HG03565 (cell line): ENCODE data around the gene TMEFF2.

Experiments
- ATAC-seq: cut with Tn5 transposase; IDR thresholded peaks from one replicate; pipeline ENCODE4 v1.9.1; 2021; ENCODE audit warnings: mild to moderate bottlenecking, moderate library complexity; ENCODE audit not compliant: unreplicated experiment

TMEFF2 gene

DNA sequence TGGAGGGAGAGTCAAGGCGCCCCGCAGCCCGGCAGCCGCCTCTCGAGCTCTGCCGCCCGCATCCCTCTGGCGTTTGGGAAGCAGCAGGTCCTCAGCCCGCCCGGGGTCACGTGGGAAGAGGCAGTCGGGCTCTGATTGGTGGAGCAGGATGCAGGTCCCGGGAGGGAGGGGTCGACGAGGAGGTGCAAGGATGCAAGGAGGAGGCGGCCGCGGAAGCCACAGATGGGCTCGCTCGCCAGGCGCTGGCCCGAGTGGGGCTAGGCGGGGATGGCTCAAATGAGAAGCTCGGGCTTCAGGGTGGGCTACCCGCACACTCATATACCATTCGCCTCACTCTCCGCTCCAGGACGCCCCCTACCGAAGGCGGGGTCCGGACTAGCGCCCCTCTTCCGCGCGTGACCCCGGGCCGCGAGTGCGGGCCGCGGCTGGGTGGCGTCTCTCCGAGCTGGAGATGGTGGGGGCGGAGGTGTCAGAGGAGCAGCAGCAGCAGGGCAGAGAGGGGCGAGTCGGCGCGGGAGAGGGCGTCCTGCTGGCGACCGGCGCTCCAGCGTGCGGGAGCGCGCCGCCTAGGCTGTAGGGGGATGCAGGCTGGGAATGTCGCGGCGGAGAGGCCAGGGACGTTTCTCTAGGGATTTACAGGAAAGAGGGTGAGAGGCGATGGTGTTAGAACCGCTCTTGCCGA lies at the start of gene TMEFF2:
TSS of gene TMEFF2 (minus strand) at position 68 of the 682 bp plus-strand sequence. CDS start 409 bp downstream, outside the sequence.
- peak; percentile 48 for ATAC-seq

DNA sequence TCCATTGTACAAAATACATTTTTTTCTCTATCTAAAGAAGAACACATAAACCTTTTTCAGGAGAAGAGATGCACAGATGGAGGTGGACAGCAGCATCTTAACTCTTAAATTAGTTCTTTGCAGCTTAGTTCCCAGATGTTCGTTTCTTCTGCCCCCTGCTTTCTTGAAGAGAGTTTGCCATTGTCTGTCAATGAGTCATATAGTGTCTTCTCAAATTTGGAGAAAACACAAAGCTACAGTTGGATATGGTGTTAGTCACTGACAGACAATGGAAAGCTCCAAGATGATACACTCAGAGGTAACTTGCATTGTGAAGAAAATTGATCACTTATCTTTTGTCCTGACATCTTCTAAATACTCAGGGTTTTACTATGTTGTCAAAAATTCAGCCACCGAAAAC lies 48.8 kb upstream of the TMEFF2 start:
- no peak for ATAC-seq

- ATAC-seq = no peak
Measured at GRCh38 chr2:192236136-192236535, 41.4 kb upstream of the TMEFF2 start.

DNA sequence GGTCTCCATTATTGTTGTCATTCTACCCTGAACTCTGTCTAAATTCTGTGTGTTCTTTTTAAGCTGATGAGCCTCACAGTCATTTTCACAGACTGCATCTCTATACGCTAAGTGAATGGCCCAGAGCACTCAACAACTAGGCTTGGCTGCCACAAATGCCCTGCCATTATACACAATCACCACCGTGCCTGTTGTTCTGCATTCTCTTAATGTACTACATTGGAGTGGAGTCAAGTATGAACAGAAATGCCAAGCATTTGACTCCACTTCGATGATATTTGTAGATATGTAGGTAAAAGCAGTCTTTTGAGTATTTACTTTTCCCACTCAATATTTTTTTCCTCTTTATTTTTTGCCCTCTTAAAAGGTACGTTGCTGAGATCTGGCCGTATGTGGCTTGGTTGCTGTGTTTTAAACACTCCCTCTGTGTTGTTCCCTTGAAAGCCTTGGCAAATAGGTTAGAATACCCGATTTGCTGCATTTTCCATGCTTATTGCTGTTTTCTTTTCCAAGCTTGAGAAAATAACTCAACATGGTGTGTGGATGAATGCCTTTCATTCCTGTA lies 36.2 kb upstream of the TMEFF2 start:
- no peak for ATAC-seq

DNA sequence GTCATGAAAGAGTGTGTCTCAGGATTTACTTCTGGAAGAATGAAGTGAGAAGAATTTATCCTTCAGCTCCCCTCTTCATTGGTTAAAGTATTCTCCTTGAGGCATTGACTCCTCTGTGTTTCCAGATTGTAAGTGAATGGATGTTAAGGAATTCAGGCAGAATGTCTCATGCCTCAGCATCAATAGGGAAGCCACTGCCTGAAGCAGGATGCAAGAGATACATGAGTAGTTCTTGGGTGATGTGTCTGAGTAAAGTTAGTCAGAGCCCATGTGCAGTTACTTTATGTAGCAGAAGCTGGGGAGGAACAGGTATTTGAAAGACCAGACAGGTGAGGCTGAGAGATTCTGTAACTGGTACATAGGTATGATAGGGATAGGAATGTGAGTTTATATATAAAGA lies 34.0 kb upstream of the TMEFF2 start:
- ATAC-seq = no peak

DNA sequence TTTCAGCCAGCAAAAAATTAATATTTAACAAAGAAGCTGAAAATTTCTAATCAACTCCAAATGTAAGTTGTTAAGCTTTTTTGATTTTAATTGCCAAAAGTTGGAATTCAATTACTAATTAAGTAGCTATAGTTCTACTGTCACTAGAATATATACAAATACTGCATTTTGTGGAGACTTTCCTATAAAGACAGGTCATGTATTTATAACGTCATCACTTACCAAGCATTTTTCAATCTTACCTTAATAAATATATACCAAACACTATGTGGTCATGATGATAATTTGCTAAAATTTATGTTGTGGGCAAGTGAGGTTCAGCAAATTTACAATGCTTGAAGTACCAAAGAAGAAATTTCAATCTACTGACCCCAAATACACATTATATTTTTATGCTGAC lies 24.2 kb upstream of the TMEFF2 start:
- no peak for ATAC-seq

DNA sequence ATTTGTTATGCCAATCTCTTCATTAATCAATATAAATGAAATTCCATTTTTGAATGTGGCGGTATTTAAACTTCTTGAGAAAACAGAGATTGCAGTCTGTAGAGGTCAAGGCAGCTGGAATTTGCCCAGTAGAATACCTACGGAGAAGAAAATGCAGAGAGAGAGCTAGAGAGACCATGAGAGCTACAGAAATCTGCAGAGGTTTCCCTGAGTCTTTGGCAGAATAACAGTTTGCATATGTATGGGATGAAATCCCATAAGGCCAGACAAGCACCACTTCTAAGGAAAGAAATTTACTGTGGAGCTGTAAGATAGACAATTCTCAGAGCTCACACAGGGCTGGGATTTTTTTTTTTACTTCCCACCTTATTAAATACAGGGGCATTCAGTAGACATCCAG lies 23.6 kb upstream of the TMEFF2 start:
- no peak for ATAC-seq

- ATAC-seq = no peak
Measured at GRCh38 chr2:192216336-192216735, 21.6 kb upstream of the TMEFF2 start.

GRCh38 chr2:192215096-192215877 lies 20.6 kb upstream of the TMEFF2 start:
- no peak for ATAC-seq

DNA sequence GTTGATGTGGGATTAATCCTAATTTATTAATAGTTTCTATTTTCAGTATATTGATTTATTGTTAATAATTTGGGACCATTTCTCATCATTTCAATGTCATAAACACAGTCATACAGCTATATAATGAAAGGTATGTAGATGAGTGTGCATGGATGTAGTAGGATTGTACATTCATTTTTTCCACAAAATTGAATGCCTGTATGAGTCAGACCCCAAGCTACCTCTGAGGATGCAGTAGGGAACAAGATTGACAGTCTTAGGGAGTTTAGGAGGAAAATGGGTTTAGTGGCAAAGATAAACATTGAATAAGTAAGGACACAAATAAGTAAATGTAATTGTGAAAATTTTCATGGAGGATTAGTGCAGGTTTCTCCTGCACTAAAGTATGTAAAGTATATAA lies 14.1 kb upstream of the TMEFF2 start:
- ATAC-seq = no peak

- ATAC-seq = no peak
Measured at GRCh38 chr2:192206399-192206798, 11.7 kb upstream of the TMEFF2 start.

GRCh38 chr2:192203876-192204275 lies 9.1 kb upstream of the TMEFF2 start:
- ATAC-seq = no peak

DNA sequence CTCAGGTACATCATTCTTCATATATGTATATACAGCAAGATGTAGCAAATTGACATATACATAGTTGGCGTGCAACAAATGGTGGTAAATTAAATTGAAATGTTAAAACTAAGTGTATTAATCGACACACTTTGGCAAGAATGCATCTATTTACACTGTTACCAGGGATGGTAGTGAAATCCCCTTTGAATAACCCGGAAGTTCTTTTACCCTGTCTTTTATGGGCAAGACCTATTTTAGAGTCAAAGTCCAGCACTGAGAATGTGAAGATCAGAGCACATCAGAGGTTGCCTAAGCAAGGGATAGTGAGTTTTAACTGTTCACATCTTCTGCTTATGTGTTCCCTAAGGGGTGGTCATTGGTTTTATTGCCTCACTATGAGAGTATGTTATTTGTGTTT lies 7.6 kb upstream of the TMEFF2 start:
- ATAC-seq = no peak

DNA sequence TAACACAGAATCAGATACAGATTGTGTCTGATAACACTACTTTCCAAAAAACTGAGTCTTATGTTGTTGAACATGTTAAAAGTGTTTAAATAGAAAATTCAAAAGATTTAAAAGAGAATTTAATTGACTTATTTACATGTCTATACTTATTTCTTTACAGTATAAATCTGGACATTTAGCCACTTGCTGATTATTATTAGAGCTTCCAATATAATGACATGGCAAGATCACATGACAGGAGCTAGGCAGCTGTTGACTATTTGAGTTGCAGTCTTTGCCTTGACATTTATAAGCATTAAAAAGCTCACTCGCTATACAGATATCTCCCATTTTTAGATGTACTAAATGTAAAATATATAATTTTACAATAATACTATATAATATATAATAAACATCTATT lies 6.4 kb upstream of the TMEFF2 start:
- ATAC-seq = no peak

DNA sequence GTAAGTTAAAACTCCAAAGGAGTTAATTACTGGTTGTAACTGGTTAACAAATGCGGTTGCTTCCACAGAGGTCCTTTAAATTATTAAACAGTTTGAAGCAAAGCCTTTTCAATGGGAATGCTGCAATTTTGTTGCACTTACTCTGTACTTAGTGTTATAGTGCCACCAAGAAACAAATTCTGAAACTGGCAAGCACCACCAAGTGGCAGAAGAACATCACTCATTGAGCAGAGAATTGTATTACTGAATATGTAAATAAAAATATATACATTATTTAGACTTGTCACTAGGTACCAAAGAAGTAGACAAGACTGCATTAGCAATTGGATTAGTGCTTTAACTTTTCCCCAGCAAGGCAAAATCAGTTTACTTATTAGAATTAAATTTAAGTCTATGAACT lies 2.6 kb upstream of the TMEFF2 start:
- ATAC-seq = no peak

GRCh38 chr2:192196421-192197194 lies 1.9 kb upstream of the TMEFF2 start:
- no peak for ATAC-seq

DNA sequence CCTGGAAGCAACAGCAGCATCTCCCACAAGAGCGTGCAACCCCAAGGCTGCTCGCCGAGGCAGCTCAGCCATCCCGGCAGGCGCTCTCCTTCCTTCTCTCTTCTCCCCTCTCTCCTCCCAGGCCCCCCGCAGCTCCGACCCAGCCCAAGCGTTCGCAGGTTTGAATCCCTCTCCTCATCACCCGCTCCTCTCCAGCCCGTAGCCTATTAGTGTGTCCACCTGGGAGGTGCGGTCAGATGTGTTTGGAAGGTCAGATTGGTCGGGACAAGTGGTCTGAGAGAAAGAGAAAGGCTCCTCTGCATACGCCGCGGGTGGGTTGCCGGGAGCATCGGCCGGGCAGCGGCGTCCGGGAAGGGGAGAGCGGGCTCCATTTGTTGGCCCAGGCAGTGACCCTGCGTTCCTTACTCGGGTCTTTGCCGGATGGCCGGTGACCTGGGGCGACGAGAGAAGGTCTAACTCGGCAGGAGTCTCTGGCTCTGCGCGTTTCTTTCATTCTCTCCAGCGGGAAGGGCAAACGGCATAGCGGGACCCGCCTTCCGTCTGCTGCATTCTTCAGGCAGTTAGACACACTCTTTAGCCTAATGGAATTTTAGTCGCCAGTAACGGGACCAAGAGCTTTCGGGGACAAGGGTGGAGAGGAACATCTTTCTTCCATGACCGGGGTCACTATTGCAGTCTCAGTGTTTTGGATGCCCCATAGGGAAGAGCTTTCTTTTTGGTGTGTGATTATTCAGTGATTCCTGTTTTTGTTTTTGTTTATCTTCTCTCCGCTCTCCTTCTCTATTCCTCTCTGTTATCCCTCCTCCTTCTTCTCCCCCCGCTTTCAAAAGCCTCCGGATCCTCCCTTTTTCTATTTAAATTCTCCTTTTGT lies 1.1 kb upstream of the TMEFF2 start:
- ATAC-seq = no peak

DNA sequence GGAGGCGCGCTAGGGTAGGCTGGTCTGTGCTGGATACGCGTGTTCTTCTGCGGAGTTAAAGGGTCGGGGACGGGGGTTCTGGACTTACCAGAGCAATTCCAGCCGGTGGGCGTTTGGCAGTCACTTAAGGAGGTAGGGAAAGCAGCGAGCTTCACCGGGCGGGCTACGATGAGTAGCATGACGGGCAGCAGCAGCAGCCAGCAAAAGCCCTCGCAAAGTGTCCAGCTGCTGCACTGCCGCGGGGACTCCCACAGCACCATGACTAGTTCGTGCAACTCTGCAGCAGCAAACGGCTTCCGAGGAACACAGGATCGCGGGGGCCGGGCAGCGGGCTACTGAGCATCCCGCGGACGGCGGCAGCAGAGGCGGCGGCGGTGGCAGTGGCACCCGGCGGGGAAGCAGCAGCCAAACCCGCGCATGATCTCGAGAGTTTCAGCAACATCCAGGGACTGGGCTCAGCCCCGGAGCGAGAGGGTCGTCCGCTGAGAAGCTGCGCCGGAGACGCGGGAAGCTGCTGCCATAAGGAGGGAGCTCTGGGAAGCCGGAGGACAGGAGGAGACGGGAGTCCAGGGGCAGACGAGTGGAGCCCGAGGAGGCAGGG lies 368 bp downstream of the TMEFF2 start:
- no peak for ATAC-seq

DNA sequence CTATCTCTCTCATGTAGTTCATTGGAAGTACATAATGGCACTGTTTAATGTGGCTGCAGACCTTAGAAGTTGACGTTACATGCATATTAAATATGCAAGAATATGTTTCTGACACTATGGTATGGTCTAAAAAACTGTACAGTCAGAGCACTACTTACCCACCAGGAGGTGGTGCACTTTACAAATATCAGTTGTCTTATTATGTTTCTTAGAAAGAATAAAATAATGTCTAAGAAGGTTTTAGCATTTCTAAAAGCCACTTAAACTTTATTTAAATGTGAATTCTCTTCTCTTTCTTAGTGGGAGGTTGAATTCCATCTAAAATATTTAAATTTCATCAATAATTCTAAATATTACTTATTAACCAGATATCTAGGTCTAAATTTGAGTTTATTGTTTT lies 4.3 kb downstream of the TMEFF2 start:
- no peak for ATAC-seq

DNA sequence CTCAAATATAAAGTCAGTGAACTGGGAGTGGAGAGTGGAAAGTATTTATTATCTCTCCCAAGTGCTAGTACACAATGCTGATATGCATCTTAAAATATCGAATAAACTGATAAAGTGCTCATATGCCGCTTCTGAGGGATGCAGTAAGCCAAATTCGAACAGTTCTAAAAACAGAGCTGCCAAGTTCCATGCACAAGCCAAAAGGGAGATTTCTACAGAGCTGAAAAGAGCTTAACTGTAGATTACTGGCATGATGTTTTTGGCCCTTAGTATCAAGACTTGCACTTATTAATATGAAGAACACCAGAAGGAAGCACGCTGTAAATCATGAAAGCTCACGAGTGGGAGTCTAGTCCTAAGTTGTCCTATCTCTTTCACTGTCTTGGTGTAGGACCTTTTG lies 7.9 kb downstream of the TMEFF2 start:
- no peak for ATAC-seq
